ENCODE results near the gene POU3F4. TPM values are rescaled to one million over a fixed set of nuclear protein-coding genes. Genes with fewer than 3 reads are reported as not detected.
A peak's percentile ranks its signal among the peaks of the same experiment; 100 is the strongest.

The POU3F4 gene
- total and polyA plus RNA-seq, 2 of the 8 experiments (the other 6 are each of a cell fraction or from before 2014, with no cell fraction given): 1.1 to 1.9 TPM

DNA sequence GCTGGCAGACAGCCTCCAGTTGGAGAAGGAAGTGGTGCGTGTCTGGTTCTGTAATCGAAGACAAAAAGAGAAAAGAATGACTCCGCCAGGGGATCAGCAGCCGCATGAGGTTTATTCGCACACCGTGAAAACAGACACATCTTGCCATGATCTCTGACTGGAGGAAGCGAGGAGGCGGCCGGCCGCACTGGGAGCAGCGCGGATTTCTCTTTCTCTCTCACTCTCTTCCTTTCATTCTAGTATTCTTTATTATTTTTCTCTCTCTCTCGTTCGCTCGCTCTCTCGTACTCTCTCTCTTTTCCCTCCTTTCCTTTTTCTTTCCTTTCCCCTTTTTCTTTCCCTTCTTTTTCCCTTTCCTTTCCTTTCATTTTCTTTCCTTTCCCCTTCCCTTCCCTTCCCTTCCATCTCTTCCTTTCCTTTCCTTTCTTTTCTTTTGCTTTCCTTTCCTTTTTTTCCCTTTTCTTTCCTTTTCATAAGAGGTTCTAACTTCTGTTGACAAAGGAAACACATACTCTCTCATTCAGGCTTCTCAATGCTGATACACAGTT lies 1.2 kb downstream of the POU3F4 start:
- ChIA-PET CTCF (ENCODE audit: partially characterized antibody) (interaction anchor here (2.1 kb wide), 1 partner anchor 127 kb away, joined by 7 read pairs; no protein-coding TSS in a partner anchor), POLR2A (ENCODE audit: partially characterized antibody) (no interaction called here)
- no peaks in the 10 kb centered on the region for H3K79me2 ChIP-seq (ENCODE audit: control insufficient read depth in 1 of 2, insufficient read depth in 2 of 2, low read length in 2 of 2)
- no peaks in the 10 kb centered on the region for H3K36me3 ChIP-seq (ENCODE audit: control insufficient read depth in 2 of 4, insufficient read depth in 4 of 4, low read length in 3 of 4)
- 4% methylated on average over 15 of the region's 16 CpGs; no CpG with 5 or more reads in 1 of the 2 experiments for WGBS, 2 experiments (ENCODE audit: extremely low coverage in 1 of 2, insufficient coverage in 1 of 2, insufficient read length in 1 of 2, insufficient replicate concordance in 2 of 2, low coverage in 1 of 2, low lambda C conversion rate in 2 of 2, missing lambda C conversion rate in 1 of 2)
- peak overlapping the region; percentile 49 to 74 (median 58) for H3K4me3 ChIP-seq (ENCODE audit: extremely low read depth in 1 of 4, insufficient read depth in 2 of 4, low read depth in 3 of 4, low read length in 4 of 4)
- no peaks in the 10 kb centered on the region for H3K79me1 ChIP-seq (ENCODE audit: low read depth, low read length)
- DNase-seq (ENCODE audit: low read depth in 1 of 2, low spot score in 2 of 2) (no peak), FAIRE-seq (no peak)
- H2BK12ac ChIP-seq (ENCODE audit: low read depth, low read length): no peak overlapping the region
- no peak overlapping the region for H3K14ac ChIP-seq (ENCODE audit: insufficient read length)
- H2BK15ac ChIP-seq (ENCODE audit: low read length): no peak overlapping the region
- H2BK20ac ChIP-seq (ENCODE audit: low read length): no peak overlapping the region
- H2AK5ac ChIP-seq (ENCODE audit: low read depth, low read length): no peak overlapping the region
- no peaks in the 10 kb centered on the region for H3K9me3 ChIP-seq (ENCODE audit: insufficient read depth in 2 of 2, low read depth in 1 of 2, low read length in 1 of 2)
- H2BK120ac ChIP-seq (replicated peaks; ENCODE audit: low read depth, low read length): no peak overlapping the region
- H2AFZ ChIP-seq (ENCODE audit: low read length): no peak overlapping the region; the same call in 1 of the 2 replicates
- peak overlapping the region; percentile 88 to 89 for H3K4me2 ChIP-seq (ENCODE audit: insufficient read depth in 1 of 2, low read depth in 2 of 2, low read length in 2 of 2)
- H3K23ac ChIP-seq (ENCODE audit: insufficient read length): no peak overlapping the region
- peaks cover 0 to 12% (median 10%) of the 10 kb centered on the region in 4 experiments; a peak in 5 of 7 replicates for H3K4me1 ChIP-seq (replicated peaks in 1 of 4; ENCODE audit: control insufficient read depth in 3 of 4, insufficient read depth in 4 of 4, low read length in 3 of 4)
- H2BK5ac ChIP-seq (ENCODE audit: low read depth, low read length): no peak overlapping the region
- no peak overlapping the region for H4K5ac ChIP-seq (ENCODE audit: insufficient read length, low read depth, low read length)
- H3K56ac ChIP-seq (replicated peaks; ENCODE audit: insufficient read length, low read depth, low read length): no peak overlapping the region
- H3K23me2 ChIP-seq (ENCODE audit: low read depth, low read length): peaks cover 10% of the 10 kb centered on the region
- no peak overlapping the region; a peak in 1 of 7 replicates for H3K9ac ChIP-seq (replicated peaks in 1 of 4; ENCODE audit: extremely low read depth in 1 of 4, low read depth in 3 of 4, low read length in 3 of 4)
- H3K4ac ChIP-seq (replicated peaks; ENCODE audit: insufficient read length, low read depth, low read length): no peak overlapping the region
- no peak overlapping the region for H3K27ac ChIP-seq (ENCODE audit: low read depth, low read length)
- TF ChIP-seq SUZ12 (IDR thresholded peaks at IDR 0.05; ENCODE audit: low read length) (peak; percentile 44; the same call in 1 of the 2 replicates), EZH2 (IDR thresholded peaks at IDR 0.05; ENCODE audit: low read depth, low read length, severe bottlenecking) (peak; percentile 4)
- TF ChIP-seq, protein P1, sequence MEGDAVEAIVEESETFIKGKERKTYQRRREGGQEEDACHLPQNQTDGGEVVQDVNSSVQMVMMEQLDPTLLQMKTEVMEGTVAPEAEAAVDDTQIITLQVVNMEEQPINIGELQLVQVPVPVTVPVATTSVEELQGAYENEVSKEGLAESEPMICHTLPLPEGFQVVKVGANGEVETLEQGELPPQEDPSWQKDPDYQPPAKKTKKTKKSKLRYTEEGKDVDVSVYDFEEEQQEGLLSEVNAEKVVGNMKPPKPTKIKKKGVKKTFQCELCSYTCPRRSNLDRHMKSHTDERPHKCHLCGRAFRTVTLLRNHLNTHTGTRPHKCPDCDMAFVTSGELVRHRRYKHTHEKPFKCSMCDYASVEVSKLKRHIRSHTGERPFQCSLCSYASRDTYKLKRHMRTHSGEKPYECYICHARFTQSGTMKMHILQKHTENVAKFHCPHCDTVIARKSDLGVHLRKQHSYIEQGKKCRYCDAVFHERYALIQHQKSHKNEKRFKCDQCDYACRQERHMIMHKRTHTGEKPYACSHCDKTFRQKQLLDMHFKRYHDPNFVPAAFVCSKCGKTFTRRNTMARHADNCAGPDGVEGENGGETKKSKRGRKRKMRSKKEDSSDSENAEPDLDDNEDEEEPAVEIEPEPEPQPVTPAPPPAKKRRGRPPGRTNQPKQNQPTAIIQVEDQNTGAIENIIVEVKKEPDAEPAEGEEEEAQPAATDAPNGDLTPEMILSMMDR (IDR thresholded peaks at IDR 0.05; ENCODE audit: control extremely low read depth in 1 of 3, insufficient read depth in 1 of 3, low read depth in 1 of 3, low read length in 3 of 3): no peak
- no peak overlapping the region; the same call in 1 of the 2 replicates for H3K18ac ChIP-seq (ENCODE audit: extremely low read depth, low read length)
- H4K20me1 ChIP-seq (replicated peaks in 1 of 2; ENCODE audit: control insufficient read depth in 1 of 2, insufficient read depth in 2 of 2, low read length in 2 of 2): no peaks in the 10 kb centered on the region
- peaks cover 0 to 37% (median 17%) of the 10 kb centered on the region in 4 experiments; a peak in 6 of 7 replicates for H3K27me3 ChIP-seq (replicated peaks in 1 of 4; ENCODE audit: control insufficient read depth in 3 of 4, extremely low read depth in 1 of 4, insufficient read depth in 3 of 4, low read length in 3 of 4)
- no peak overlapping the region for H4K8ac ChIP-seq (ENCODE audit: extremely low read depth, insufficient read depth, low read length)
- no peak overlapping the region for H4K91ac ChIP-seq (replicated peaks; ENCODE audit: insufficient read length, low read length)
